Ishikawa (cell line): ENCODE measurements around the gene AP1B1.

Source experiments
- CEBPB ChIP-seq: IDR thresholded peaks from 2 replicates; pipeline ENCODE4 v1.6.1; 2012
- CREB1 ChIP-seq: IDR thresholded peaks from 2 replicates; pipeline ENCODE4 v1.6.1; 2012; ENCODE audit warnings: low read depth
- EGR1 ChIP-seq: IDR thresholded peaks from 2 replicates; pipeline ENCODE4 v1.6.1; 2012
- EP300 ChIP-seq: IDR thresholded peaks from 2 replicates; pipeline ENCODE4 v1.6.1; 2012; ENCODE audit warnings: borderline replicate concordance
- FOXM1 ChIP-seq: IDR thresholded peaks from 2 replicates; pipeline ENCODE4 v1.6.1; 2012; ENCODE audit warnings: low read depth, borderline replicate concordance
- NFIC ChIP-seq: IDR thresholded peaks from 2 replicates; pipeline ENCODE4 v1.6.1; 2012
- RAD21 ChIP-seq: IDR thresholded peaks from 2 replicates; pipeline ENCODE4 v1.6.1; 2012; ENCODE audit warnings: low read depth
- TAF1 ChIP-seq: IDR thresholded peaks from 2 replicates; pipeline ENCODE4 v1.6.1; 2012; ENCODE audit warnings: low read depth, mild to moderate bottlenecking
- TCF12 ChIP-seq: IDR thresholded peaks from 2 replicates; pipeline ENCODE4 v1.6.1; 2012; ENCODE audit warnings: low read depth
- TEAD4 ChIP-seq: IDR thresholded peaks from 2 replicates; pipeline ENCODE4 v1.6.1; 2012
- YY1 ChIP-seq: IDR thresholded peaks from 2 replicates; pipeline ENCODE4 v1.6.1; 2012; ENCODE audit warnings: low read depth
- ZBTB7A ChIP-seq: IDR thresholded peaks from 2 replicates; pipeline ENCODE4 v1.6.1; 2012; ENCODE audit warnings: low read depth
- TF ChIP-seq, protein P1 (sequence below): IDR thresholded peaks from 2 replicates; pipeline ENCODE4 v1.6.1; 2012; ENCODE audit warnings: low read depth, mild to moderate bottlenecking
- TF ChIP-seq, protein P2 (sequence below): IDR thresholded peaks from 2 replicates; pipeline ENCODE4 v1.6.1; 2012
- TF ChIP-seq, protein P3 (sequence below): IDR thresholded peaks from 2 replicates; pipeline ENCODE4 v1.6.1; 2012

Gene AP1B1

DNA sequence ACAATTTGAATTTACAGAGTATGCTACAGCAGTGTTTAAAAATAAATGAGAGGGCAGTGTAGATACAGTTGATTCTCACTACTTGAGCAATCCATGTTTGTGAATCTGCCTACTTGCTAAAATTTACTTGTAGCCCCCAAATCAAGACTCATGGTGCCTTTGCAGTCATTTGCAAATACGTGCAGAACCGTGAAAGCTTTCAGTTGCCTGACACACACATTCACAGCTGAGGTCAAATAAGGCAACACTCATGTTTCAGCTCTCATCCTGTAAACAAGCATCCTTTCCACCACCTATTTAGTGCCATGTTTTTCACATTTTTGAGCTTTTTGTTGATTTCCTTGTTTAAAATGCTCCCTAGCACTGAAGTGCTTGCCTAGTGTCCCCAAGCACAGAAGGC is 40.3 kb downstream of the AP1B1 start:
- TF ChIP-seq YY1: no peak
- no peak for TF ChIP-seq TCF12
- no peak for TF ChIP-seq CEBPB
- TF ChIP-seq RAD21: no peak
- TF ChIP-seq ZBTB7A: no peak
- TF ChIP-seq EGR1: no peak
- no peak for TF ChIP-seq FOXM1
- TF ChIP-seq, protein P1, sequence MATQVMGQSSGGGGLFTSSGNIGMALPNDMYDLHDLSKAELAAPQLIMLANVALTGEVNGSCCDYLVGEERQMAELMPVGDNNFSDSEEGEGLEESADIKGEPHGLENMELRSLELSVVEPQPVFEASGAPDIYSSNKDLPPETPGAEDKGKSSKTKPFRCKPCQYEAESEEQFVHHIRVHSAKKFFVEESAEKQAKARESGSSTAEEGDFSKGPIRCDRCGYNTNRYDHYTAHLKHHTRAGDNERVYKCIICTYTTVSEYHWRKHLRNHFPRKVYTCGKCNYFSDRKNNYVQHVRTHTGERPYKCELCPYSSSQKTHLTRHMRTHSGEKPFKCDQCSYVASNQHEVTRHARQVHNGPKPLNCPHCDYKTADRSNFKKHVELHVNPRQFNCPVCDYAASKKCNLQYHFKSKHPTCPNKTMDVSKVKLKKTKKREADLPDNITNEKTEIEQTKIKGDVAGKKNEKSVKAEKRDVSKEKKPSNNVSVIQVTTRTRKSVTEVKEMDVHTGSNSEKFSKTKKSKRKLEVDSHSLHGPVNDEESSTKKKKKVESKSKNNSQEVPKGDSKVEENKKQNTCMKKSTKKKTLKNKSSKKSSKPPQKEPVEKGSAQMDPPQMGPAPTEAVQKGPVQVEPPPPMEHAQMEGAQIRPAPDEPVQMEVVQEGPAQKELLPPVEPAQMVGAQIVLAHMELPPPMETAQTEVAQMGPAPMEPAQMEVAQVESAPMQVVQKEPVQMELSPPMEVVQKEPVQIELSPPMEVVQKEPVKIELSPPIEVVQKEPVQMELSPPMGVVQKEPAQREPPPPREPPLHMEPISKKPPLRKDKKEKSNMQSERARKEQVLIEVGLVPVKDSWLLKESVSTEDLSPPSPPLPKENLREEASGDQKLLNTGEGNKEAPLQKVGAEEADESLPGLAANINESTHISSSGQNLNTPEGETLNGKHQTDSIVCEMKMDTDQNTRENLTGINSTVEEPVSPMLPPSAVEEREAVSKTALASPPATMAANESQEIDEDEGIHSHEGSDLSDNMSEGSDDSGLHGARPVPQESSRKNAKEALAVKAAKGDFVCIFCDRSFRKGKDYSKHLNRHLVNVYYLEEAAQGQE: no peak
- no peak for TF ChIP-seq NFIC
- TF ChIP-seq CREB1: no peak
- TF ChIP-seq, protein P2, sequence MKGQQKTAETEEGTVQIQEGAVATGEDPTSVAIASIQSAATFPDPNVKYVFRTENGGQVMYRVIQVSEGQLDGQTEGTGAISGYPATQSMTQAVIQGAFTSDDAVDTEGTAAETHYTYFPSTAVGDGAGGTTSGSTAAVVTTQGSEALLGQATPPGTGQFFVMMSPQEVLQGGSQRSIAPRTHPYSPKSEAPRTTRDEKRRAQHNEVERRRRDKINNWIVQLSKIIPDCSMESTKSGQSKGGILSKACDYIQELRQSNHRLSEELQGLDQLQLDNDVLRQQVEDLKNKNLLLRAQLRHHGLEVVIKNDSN: no peak
- no peak for TF ChIP-seq TAF1
- TF ChIP-seq, protein P3, sequence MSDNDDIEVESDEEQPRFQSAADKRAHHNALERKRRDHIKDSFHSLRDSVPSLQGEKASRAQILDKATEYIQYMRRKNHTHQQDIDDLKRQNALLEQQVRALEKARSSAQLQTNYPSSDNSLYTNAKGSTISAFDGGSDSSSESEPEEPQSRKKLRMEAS: no peak

DNA sequence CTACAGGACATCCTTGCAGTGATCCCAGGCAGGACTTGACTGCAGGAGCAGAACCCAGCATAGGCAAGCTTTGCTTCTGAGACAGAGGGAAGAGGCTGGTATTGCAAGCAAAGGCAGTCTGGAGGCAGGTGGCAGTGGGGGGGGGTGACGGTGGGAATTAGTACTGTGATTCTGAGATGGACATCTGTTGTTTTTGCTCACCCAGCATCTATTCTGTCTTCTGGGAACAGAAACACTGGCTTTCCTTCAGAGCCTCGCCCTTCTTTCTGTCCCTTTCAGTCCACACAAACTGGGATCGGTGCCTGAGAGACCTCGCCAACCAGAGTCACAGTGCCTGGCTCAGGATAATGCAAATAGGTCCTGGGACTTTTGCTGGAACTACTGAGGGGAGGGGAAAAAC is 41.7 kb downstream of the AP1B1 start:
- TF ChIP-seq CREB1: no peak
- TF ChIP-seq YY1: no peak
- no peak for TF ChIP-seq CEBPB

DNA sequence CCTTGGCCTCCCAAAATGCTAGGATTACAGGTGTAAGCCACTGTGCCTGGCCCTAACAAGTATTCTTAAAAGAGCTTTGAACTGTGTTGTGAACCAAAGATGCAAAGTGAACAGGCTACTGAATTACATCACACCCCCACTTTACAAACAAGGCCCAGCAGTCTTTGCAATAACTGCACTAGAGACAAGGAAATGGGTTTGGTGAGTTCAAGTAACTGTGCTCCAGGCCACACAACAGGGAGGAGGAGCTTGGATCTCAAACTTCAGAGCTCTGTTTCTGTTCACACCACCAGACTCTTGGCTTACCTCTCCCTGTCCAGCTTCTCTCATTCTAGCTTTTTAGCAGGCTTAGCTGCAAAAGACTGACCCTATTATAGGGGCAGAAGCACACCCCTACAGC is 42.4 kb downstream of the AP1B1 start:
- TF ChIP-seq RAD21 (no peak), CREB1 (no peak), NFIC (no peak), TEAD4 (no peak), TCF12 (no peak), ZBTB7A (no peak), FOXM1 (no peak), YY1 (no peak), EP300 (no peak), TAF1 (no peak), EGR1 (no peak), CEBPB (no peak)
- TF ChIP-seq, protein P3: no peak
- TF ChIP-seq, protein P1: no peak
- TF ChIP-seq, protein P2: no peak

DNA sequence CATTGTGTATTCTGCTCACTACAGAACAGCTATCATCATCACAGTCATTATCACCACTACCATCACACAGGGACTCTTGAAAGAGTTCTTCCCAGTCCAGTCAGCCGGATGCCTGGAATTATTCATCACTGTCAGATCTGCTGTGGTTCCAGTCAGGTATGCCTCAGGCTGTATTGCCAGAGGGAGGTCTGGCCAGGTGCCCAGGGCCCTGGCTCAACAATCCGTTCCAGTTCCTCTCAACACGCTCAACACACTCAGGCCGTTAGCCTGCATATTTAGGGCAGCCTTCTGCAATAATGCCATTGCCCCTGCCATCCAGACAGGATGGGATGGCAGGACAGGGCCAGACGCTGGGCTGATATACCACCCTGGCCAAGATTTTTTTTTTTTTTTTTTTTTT is 44.2 kb downstream of the AP1B1 start:
- TF ChIP-seq, protein P3: no peak; the same call in 1 of the 2 replicates
- TF ChIP-seq, protein P2: no peak
- TF ChIP-seq FOXM1: peak; percentile 26; the same call in 1 of the 2 replicates
- no peak for TF ChIP-seq ZBTB7A
- peak; percentile 79 for TF ChIP-seq EP300
- no peak; the same call in 1 of the 2 replicates for TF ChIP-seq YY1
- TF ChIP-seq TEAD4: peak; percentile 87
- TF ChIP-seq RAD21: peak; percentile 26; the same call in 1 of the 2 replicates
- TF ChIP-seq NFIC: peak; percentile 98
- peak; percentile 89 for TF ChIP-seq TCF12
- no peak for TF ChIP-seq CREB1
- no peak for TF ChIP-seq TAF1
- TF ChIP-seq, protein P1: no peak
- no peak for TF ChIP-seq EGR1
- TF ChIP-seq CEBPB: peak; percentile 62; the same call in 1 of the 2 replicates
